Measurements from ENCODE around the gene PHF21B.
"Not testable (repeated sequence)": the region's sequence is repeated elsewhere in the genome, so short reads cannot be mapped to it uniquely, and the experiment has no call there.

PHF21B gene

GRCh38 chr22:44862981-44863860 is 146.6 kb downstream of the PHF21B start:
- FAIRE-seq = no peak

- FAIRE-seq = no peak
Measured at GRCh38 chr22:44862281-44862680, 147.5 kb downstream of the PHF21B start.

- FAIRE-seq = no peak
Measured at GRCh38 chr22:44861245-44861644, 148.6 kb downstream of the PHF21B start.

- no peak for FAIRE-seq
Measured at GRCh38 chr22:44860311-44860710, 149.5 kb downstream of the PHF21B start.

- FAIRE-seq = no peak
Measured at GRCh38 chr22:44859641-44860040, 150.2 kb downstream of the PHF21B start.

- not testable (repeated sequence) for FAIRE-seq
Measured at GRCh38 chr22:44858819-44859218, 151.0 kb downstream of the PHF21B start.

- FAIRE-seq = no peak
Measured at GRCh38 chr22:44855855-44856254, 153.9 kb downstream of the PHF21B start.

GRCh38 chr22:44854641-44855040 is 155.2 kb downstream of the PHF21B start:
- not testable (repeated sequence) for FAIRE-seq

- FAIRE-seq = no peak
Measured at GRCh38 chr22:44850946-44851345, 158.9 kb downstream of the PHF21B start.

- no peak for FAIRE-seq
Measured at GRCh38 chr22:44848791-44849420, 160.9 kb downstream of the PHF21B start.

- no peak for FAIRE-seq
Measured at GRCh38 chr22:44848296-44848741, 161.5 kb downstream of the PHF21B start.

GRCh38 chr22:44847892-44848291 is 161.9 kb downstream of the PHF21B start:
- FAIRE-seq = no peak

- FAIRE-seq = no peak
Measured at GRCh38 chr22:44847380-44847779, 162.4 kb downstream of the PHF21B start.

- FAIRE-seq = no peak
Measured at GRCh38 chr22:44846726-44847275, 163.0 kb downstream of the PHF21B start.

- no peak for FAIRE-seq
Measured at GRCh38 chr22:44845796-44846720, 163.7 kb downstream of the PHF21B start.

- FAIRE-seq = no peak
Measured at GRCh38 chr22:44845191-44845590, 164.6 kb downstream of the PHF21B start.

GRCh38 chr22:44842417-44842816 is 167.4 kb downstream of the PHF21B start:
- no peak for FAIRE-seq

GRCh38 chr22:44840611-44841322 is 169.0 kb downstream of the PHF21B start:
- FAIRE-seq = no peak

GRCh38 chr22:44839721-44840120 is 170.1 kb downstream of the PHF21B start:
- no peak for FAIRE-seq

- no peak for FAIRE-seq
Measured at GRCh38 chr22:44839061-44839460, 170.7 kb downstream of the PHF21B start.

- no peak for FAIRE-seq
Measured at GRCh38 chr22:44838316-44839016, 171.3 kb downstream of the PHF21B start.

All from G401.6 (cell line).